HG03135 (cell line): Measurements from ENCODE around the gene PPM1N.

Experiments used
- ATAC-seq: cut with Tn5 transposase; IDR thresholded peaks from one replicate; pipeline ENCODE4 v1.9.1; 2021; ENCODE audit warnings: mild to moderate bottlenecking, moderate library complexity; ENCODE audit not compliant: unreplicated experiment

PPM1N gene

DNA sequence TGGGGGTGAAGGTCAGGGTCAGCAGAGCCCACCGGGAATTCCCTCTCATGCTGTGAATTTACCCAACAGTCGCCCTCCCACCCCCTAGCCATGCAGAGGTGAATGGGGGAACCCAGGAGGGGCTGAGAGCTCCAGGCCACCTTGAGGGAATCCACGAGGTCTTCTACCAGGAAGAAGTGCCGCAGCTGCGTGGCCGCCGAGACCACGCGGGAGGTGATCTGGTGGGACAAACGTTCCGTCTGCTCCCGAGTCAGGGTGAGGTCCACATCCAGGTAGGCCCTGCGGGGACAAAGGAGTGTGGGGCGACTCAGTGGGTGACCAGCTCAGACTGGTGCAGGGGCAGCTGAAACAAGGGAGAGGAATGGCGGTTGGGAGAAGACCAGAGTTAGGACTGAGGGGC lies 9.5 kb upstream of the PPM1N start:
- no peak for ATAC-seq

DNA sequence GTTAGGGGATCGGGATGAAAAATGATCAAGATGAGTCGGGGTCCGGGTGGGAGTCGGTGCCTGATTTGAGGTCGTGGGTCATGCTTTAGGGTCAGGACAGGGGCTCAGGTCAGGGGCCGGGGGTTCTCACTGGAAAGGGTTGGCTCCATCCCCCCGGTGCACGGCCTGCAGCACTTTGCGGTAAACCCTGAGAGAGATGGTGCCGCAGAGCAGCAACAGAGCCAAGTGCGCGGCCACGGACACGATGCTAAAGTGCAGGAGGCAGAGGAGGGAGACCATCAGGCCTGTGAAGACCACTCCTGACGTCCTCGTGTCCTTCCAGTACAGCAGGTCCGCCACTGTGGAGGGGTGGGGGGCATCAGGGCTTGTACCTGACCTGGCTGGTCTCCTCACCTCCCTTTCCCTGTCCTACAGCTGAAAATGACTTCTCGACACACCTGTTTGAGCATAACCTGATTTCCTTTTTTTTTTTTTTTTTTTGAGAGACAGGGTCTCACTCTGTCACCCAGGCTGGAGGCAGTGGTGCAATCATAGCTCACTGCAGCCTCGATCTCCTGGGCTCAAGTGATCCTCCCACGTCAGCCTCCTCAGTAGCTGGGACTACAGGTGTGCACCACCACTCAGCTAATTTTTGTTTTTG lies 8.9 kb upstream of the PPM1N start:
- ATAC-seq, result no peak

DNA sequence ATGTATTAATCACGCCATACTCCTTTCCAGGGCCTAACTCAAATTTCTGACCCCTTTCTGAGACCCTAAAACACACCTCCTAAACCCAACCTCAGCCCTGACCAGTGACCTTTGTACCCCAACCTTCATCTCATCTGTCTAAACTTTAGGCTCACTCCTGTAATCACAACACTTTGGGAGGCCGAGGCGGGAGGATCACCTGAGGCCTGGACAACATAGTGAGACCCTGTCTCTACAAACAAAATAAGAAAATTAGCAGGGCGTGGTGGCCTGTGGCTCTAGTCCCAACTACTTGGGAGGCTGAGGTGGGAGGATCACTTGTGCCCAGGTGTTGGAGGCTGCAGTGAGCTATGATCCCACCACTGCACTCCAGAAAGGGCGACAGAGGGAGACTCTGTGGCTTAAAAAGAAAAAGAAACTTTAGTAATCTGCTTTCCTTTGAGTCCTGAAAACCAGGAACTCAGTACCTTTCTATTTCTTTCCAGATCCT lies 6.1 kb upstream of the PPM1N start:
- no peak for ATAC-seq

DNA sequence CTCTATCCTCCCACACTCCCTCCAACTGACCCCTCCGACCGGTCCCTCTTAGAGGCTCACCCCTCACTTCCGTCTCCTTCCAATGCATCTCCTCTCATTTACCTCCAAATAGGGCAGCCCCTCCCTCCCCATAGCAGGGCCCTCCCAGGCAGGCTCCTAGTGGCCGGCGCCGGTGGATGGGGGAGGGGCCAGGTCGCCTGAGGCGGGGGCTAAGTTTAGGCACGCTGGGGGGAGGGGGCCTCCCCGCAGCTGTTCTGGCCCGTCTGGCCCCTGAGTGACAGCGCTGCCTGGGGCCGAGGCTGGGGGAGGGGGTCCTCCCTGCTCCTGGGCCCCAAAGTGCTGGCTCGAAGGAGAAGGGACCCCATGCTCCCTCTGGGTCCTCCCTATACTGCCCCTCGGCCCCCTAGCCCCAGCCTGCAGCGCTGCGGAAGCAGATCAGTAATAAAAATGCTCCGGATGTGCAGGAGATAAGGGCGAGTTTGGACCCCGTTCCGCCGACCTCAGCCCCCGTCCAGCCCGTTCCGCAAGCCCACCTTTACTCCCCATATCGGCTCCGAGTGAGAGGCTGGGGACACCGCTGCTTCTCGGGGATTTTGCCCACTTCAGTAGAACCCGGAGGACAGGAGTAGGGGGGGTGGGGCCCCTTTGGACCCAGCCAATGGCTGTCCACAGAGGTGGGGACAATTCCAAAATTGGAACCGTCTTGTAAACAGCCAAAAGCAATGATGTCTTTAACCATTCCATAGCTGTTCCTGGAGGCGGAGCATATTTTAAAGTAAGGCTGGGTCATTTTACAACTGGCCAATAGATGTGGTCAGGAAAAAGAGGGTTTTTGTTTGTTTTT lies 5.4 kb upstream of the PPM1N start:
- ATAC-seq, result no peak

DNA sequence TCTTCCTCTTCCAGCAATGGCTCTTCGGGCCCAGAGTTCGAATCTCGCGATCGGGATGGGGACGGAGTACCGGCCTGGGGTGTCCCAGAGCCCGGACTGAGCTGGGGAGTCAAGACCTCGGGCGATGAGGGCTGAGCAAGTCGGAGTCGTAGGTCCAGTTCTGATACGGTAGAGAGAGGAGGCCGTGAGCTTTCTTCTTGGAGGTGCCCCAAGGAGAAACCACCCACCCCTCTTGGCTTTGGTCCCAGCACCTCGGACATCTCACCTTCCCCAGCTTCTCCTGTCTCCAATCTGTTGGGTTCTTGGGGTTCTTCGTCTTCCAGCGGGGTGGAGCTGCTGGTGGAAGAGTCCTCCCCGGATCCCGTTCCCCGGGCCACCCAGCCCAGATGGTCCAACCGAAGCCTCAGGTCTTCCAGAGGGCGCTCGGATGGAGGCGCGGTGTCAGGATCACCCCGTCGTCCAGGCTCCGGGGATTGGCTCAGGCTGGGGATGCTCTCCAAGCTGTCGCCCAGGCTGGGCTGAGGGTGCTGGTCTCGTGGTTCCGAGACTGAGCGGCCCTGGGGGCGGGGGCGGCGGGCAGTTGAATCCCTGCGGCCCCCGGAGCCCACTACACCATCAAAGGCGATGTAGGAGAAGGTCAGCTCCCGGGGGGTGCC lies 3.9 kb upstream of the PPM1N start:
- ATAC-seq, result no peak

DNA sequence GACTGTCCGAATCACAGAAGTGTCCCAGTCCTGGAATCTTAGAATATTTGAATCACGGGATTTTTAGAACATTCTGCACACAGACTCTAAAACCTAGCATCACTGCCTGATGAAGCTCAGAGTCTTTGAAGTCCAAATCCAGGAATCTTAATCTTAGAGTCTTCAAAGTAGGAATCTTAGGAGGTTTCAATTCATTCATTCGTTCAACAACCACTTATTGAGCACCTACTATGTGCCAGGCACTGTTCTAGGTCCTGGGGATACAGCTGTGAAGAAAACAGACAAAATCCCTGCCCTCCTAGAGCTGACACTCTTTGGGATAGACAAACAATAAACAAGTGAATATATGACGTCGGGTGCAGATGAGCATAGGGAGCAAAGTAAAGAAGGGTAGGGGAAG lies 3.1 kb upstream of the PPM1N start:
- ATAC-seq, result no peak

DNA sequence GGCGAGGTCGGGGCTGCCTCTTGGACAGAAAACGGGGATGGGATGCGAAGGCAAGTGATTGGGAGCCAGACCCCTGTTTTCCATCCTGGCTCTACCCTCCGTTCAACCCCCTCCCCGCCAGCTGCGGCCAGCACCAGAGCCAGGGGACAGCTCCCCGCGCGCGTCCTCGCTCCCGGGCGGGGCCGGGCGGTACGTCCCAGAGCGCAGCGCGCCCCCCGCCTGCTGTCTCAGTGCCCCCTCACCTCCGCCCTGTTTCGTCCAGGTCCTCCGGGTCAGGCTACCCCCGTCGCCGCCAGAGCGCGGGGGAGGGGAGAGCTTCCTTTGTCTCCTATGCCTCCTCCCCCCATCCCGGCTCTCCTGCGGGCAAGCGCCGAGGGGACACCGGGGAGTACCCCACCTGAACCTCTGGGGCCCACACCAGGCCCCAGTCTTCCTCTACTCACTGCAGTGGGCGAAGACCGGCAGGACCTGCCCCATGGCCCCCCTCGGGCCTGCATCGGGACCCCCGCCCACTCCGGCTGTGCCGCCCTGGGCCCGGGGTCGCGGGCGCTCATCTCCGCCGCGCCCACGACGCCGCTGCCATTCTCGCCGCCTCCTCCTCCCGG lies 1.8 kb upstream of the PPM1N start:
- no peak for ATAC-seq

DNA sequence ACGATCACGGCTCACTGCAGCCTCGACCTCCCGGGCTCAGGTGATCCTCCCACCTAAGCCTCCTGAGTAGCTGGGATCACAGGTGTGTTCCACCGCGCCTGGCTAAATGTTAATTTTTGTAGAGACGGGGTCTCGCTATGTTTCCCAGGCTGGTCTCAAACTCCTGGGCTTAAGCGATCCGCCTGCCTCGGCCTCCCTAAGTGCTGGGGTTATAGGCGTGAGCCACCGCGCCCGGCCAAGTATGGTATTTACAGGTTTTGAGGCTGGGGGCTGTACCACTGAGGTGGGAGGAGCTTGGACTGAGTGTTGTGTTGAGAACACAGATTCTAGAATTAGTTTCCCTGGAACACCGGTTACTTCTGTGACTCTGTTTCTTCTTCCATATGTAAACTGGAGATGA lies 452 bp upstream of the PPM1N start:
- no peak for ATAC-seq

DNA sequence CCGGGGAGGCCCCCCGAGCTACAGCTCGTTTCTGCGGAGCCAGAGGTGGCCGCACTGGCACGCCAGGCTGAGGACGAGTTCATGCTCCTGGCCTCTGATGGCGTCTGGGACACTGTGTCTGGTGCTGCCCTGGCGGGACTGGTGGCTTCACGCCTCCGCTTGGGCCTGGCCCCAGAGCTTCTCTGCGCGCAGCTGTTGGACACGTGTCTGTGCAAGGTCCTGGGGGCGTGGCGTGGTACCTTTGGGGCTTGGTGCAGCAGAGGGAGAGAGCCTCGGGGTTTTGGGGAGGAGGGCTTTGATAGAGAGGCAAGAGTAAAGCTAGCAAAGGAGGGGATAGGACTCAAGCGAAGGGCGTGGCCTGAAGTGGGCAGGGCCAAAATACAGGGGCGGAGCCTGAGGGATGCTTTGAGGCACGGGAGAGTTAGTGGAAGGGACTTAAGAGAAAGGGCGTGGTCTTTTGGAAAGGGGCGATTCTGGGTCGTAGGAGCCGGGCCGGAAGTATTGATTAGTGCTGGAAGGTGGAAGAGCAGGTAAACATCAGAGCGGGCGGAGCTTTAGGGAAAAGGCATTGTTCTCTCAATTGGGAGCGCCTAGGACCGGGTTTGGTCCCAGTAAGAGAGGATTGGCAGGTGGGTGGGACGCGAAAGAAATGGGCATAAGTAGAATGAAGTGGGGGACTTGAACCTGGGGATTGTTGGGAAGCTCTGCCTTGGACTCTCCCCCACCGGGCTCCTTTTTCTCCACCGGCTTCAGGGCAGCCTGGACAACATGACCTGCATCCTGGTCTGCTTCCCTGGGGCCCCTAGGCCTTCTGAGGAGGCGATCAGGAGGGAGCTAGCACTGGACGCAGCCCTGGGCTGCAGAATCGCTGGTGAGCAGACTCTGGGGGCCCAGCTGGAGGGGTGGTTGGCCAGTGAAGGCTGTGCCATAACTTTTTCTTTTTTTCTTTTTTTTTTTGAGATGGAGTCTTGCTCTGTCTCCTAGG lies 1.2 kb downstream of the PPM1N start:
- no peak for ATAC-seq

DNA sequence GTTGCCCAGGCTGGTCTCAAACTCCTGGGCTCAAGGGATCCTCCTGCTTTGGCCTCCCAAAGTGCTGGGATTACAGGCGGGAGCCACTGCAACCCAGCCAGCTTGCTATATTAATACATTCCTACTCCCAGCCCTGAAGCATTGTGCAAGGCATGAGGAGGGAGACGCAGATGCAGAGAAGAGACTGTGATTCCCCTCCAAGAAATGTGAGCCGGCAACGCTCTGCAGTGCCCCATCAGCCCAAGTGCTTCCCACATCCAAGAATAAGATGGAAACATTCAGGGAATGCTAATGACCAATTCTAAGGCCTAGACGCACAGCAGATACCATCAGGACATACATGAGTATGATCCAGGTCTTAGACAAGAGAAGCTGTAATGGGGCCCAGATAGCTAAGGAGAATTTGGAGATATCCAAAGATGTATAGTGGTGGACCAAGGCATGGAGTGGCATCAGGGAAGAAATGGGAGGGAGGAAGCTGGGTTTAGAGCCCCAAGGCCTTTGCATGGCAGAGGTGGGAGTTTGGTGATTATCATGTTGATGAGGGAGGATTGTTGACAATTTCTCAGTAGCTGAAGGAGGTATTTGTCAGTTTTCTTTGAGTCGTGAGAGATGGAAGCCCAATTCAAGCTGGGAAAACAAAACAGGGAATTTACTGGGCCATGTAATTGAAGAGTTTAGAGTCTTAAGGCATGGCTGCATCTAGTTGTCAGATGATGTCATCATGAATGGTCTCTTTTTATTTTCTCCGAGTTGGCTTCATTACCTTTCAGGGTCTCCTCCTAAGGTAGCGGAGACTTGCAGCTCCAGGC lies 2.9 kb downstream of the PPM1N start:
- ATAC-seq, result no peak

DNA sequence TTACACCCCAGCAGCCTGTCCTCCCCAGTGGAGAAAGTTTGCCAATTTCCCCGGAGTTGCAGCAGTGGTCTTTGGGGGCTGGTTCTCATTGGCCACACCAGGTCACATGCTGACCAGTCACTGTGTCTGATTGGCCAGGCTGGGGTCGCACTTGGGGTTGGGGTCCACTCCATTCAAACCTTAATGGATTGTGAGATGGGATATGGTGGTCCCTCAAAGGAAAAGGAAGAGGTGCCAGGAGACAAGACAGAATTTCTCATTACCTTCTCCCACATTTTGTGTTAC lies 3.4 kb downstream of the PPM1N start:
- ATAC-seq, result no peak

DNA sequence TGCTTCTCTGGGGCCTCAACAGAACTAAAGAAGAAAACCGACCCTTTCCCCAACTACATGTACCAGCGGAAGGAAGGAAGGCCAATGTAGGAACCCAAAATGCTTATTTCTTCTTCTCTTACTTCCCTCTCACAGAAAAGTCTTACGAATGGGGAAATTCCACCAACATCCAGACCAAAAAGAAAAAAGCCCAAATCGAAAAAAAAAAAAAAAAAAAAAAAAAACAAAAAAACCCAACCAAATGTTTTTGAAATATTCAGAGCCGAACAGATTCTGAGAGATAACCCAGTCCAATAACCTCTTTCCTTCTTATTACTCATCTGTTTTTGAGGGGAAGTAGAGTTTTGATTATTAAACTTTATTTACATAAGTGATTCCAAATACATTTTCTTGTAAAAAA lies 3.9 kb downstream of the PPM1N start:
- ATAC-seq, result no peak

DNA sequence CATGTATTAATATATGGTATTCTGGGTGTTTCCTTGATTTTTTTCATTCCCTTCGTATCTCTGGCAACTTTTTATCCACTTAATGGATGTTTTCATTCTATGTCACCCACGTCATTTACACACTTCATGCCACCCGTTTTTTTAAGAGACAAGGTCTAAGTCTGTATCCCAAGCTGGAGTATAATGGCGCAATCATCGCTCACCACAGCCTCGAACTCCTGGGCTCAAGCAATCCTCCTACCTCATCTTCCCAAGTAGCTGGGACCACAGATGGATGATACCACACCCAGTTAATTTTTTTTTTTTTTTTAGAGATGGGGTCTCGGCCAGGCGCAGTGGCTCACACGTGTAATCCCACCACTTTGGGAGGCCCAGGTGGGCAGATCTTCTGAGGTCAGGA lies 5.7 kb downstream of the PPM1N start:
- ATAC-seq, result no peak

DNA sequence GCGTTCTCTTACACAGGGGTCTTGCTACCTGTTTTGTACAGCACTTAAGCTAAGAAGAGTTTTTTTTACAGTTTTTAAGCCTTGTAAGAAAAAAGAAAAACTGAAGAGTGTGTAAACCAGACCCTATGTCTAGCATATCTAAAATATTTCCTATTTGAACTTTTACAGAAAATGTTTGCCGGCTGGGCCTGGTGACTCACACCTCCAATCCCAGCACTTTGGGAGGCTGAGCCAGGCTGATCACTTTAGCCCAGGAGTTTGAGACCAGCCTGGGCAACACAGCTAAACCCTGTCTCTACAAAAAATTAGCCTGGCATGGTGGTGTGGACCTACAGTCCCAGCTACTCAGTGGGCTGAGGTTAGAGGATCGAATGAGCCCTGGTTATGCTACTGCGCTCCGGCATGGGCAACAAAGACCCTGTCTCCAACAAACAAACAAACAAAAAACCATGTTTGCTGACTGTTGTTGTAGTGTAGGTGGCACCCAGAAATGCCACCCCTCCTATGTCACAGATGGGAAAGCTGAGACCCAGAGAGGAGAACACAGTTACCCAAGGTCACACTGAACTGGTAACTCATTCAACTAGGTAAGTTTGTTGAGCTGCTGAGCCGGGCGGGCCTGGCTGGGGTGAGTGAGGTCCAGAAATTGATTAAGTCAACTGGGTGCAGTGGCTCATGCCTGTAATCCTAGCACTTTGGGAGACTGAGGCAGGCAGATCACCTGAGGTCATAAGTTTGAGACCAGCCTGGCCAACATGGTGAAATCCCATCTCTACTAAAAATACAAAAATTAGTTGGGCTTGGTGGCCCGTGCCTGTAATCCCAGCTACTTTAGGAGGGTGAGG lies 7.1 kb downstream of the PPM1N start:
- no peak for ATAC-seq

DNA sequence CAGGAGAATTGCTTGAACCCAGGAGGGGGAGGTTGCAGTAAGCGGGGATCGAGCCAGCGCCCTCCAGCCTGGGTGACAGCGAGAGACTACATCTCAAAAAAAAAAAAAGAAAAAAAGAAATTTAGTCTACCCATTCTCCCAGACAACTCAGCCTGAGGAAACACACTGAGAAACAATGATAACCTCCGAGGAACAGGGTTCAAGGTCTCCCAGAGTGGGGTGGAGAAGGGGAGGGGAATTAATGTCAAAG lies 7.7 kb downstream of the PPM1N start:
- no peak for ATAC-seq

DNA sequence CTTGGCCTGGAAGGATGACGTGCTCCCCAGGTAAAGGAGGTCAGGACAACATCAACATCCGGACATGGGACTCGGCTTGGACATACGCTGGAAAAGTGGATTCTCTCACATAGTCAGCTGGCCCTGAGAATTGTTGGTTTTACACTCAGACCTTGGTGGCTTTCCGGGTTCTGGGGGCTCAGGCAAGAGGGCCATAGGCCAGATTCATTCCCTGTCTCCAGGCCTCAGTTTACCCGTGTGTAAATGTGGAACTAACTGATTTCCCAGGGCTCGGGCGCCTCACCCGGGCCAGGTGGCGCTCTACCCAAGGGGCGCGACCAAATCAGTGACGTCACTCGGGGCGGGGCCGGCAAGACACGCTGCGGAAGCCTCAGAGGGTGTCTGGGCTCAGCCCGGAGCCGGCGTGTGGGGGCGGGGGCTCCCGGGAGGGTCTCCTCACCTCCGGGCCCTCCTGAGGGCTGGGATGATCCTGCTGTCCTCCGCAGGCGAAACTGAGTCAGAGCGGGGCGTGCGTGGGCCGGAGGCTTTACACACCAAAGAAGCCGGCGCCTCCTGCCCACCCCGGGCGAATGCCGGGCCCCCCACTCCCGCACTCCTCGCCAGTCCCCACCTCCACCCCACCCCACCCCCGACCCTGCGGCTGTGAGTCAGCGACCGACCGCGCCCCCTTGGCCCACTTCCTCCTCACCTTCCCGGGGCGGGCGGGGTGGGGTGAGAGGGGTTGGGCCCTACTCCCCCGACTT lies 8.2 kb downstream of the PPM1N start:
- ATAC-seq, result peak; percentile 53

DNA sequence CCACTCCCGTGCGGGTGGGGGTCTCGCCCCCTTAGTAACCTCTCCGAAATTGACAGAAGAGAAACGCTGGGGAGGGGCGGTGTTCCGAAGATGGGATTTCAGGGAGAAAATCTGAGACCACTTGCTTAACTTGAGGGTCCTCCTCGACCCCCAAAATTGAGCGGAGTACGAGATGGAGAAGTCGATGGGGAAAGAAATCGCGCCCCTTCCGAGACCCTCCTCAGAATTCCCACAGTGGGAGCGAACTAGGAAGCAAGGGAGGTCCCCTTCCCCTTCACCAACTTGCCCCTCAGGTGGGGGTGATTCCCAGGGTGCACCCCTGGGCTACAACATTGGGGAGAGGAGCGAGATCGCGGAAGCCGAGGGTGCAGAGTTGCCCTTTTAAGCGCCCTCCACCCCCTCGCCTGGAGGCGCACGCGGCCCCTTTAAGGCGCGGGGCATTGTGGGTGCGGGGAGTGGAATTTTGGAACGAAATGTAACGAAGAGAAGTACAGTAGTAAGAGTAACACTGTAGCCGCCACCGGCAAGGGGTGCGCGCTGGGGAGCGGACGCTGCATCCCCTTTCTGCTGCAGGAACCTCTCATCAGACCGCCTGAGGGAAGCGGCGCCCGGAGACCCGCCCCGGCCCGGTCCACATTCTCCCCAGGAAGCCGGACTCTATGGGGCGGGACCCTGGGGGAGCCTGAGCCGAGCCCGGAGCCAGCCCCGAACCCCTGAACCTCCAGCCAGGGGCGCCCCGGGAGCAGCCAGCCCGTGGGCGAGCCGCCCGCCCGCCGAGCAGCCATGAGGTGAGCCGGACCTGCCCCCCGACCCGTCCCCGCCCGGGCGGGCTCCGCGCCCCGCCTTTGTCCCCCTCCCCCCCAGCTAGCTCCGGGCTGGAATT lies 9.0 kb downstream of the PPM1N start, which contains the start of gene VASP:
Gene VASP, plus strand, starts transcription at position 491 of the 883 bp plus-strand sequence. Its CDS starts 293 bp downstream, at position 784.
- ATAC-seq, result peak; percentile 50
